Activated T-cell treated with anti-CD3 and anti-CD28 coated beads, Interleukin-2, amount 50 U/mL, for 72 hours (primary cell): ENCODE results near the gene WDR86. TPM values are rescaled to one million over a fixed set of nuclear protein-coding genes. Genes with fewer than 3 reads are reported as not detected.

Experiments
- ATAC-seq, 2 donors: fragments of 150-1000 bp; cut with Tn5 transposase; replicated peaks in 1 of 2; 2 replicates each; pipeline ENCODE4 v1.10.0; 2021; ENCODE audit warnings: moderate library complexity in 2 of 2, mild to moderate bottlenecking in 1 of 2
- DNase-seq, 2 donors: peaks; one replicate each; pipeline ENCODE4 v3.0.0; 2021 to 2022; ENCODE audit warnings: mixed read lengths in 1 of 2
- H3K27ac Mint-ChIP-seq: one replicate; pipeline ENCODE4 v1.8.0; 2022; ENCODE audit warnings: mild to moderate bottlenecking, moderate library complexity, mixed read lengths
- H3K27me3 Mint-ChIP-seq: one replicate; pipeline ENCODE4 v1.8.0; 2022; ENCODE audit warnings: low read depth, mixed read lengths
- H3K36me3 Mint-ChIP-seq, 2 donors: one replicate each; pipeline ENCODE4 v1.8.0; 2022; ENCODE audit warnings: mixed read lengths in 2 of 2, mild to moderate bottlenecking in 1 of 2; ENCODE audit not compliant: insufficient read depth in 2 of 2
- H3K4me1 Mint-ChIP-seq: one replicate; pipeline ENCODE4 v1.8.0; 2022; ENCODE audit warnings: low read depth, mixed read lengths
- H3K4me3 Mint-ChIP-seq, 2 donors: one replicate each; pipeline ENCODE4 v1.8.0; 2022; ENCODE audit warnings: mild to moderate bottlenecking in 2 of 2, mixed read lengths in 2 of 2, moderate library complexity in 2 of 2
- H3K9me3 Mint-ChIP-seq, 2 donors: one replicate each; pipeline ENCODE4 v1.8.0; 2022; ENCODE audit warnings: mixed read lengths in 2 of 2
- total RNA-seq, 2 donors: library from RNA; stranded (reverse); gene quantifications; one replicate each; pipeline ENCODE4 v1.2.3, GENCODE V29; 2022

WDR86 gene
- total RNA-seq, 2 donors from 2014 or later: 0.53 to 1.0 TPM

DNA sequence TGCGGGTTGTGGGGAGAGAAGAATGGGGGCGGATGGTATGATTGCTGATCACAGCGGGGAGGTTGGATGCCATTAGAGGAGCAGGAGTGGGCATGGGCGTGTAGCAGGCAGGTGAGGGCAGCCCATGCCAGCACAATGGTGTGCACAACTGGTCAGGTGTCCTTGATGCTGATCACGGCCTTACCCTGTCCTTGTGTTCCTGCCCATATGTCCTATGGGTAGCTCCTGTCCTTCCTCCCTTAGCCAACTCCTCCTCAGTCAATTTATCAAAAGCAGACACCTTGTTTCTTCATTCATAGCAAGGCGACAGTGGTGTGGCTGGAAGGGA, 30.7 kb downstream of the WDR86 start:
- no peaks in the 10 kb centered on the region for H3K4me1 Mint-ChIP-seq
- peaks cover 18% of the 10 kb centered on the region for H3K27me3 Mint-ChIP-seq
- no peak overlapping the region for H3K27ac Mint-ChIP-seq
- H3K36me3 Mint-ChIP-seq: peaks cover 0 to 1% of the 10 kb centered on the region in 2 donors
- no peaks in the 10 kb centered on the region for H3K9me3 Mint-ChIP-seq
- no peak overlapping the region for H3K4me3 Mint-ChIP-seq
- DNase-seq: no peak
- ATAC-seq: no peak

DNA sequence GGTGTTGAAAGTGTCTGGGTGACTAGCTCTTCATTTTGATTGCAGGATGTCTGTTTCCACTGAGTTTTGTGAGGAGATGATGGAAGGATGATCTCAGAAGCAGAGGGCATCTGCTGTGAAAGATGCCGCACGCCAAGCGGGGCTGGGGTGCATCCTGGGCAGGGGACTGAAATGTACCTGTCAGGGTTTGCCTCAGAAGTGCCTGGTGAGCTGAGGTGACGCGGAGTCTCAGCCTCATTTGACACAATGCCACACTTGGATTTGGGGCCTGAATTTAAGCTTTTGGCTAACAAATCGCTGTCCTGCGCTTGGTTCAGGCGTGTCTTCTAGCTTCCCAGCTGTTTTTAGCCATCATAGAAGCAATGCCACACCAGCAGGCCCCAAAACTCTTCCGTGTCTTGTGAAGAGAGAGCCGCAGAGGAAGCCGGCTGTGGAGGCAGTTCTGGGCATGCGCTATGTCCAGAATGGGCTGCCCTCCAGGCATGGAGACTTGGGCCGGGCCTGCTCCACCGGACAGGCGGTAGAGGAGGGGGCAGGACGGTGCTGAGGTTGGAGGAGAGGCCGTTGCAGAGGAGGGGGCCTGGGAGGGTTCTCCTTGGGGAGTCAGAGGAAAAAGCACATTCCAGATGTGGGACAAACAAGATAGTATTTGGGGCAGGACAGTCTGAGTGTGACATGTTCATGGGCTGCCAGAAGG, 31.2 kb downstream of the WDR86 start:
- H3K4me1 Mint-ChIP-seq: no peaks in the 10 kb centered on the region
- no peak for ATAC-seq
- H3K4me3 Mint-ChIP-seq: no peak overlapping the region
- peaks cover 0 to 1% of the 10 kb centered on the region in 2 donors for H3K36me3 Mint-ChIP-seq
- H3K9me3 Mint-ChIP-seq: no peaks in the 10 kb centered on the region
- no peak overlapping the region for H3K27ac Mint-ChIP-seq
- H3K27me3 Mint-ChIP-seq: peaks cover 13% of the 10 kb centered on the region
- no peak for DNase-seq

DNA sequence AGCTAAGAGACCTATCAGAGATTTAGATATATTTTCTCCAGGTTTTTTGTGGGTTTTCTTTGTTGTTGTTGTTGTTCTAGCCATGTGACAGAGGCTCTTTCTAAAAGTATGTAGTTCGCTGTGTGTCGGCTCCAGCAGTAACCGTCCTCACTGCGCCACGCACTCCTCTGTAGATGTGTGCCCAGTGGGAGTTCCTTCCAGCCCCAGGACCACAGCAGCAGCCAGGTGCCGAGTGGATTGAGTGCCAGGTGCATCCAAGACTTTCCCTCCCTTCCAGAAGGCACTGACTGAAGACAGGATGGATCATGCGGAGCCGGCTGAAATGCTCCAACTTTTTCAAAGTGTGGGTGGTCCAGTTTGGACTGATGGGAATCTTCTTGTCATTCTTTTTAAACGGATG, 31.8 kb downstream of the WDR86 start:
- H3K27ac Mint-ChIP-seq: no peak overlapping the region
- H3K27me3 Mint-ChIP-seq: peaks cover 9% of the 10 kb centered on the region
- no peak overlapping the region for H3K4me3 Mint-ChIP-seq
- no peaks in the 10 kb centered on the region for H3K9me3 Mint-ChIP-seq
- ATAC-seq (no peak), DNase-seq (no peak)
- H3K4me1 Mint-ChIP-seq: no peaks in the 10 kb centered on the region
- H3K36me3 Mint-ChIP-seq: peaks cover 0 to 1% of the 10 kb centered on the region in 2 donors

DNA sequence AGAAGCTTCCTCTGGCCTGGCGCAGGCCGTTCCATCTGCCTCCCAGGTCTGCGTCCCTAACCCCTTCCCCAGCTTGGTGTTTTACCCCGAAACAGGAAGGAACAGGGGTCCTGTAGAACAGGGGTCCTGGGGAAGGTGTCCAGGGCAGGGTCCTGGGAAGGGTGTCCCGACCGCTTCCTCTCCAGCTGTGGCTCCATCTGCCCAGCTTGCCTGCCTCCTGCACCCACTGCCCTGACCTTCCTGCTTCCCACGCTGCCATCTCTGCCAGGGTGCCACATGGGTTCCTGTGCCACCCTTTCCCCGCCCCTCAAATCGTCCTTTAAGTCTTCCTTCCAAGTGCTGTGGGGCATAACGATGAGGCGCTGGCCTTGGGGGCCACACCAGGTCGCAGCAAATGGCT, 32.4 kb downstream of the WDR86 start:
- peaks cover 0 to 1% of the 10 kb centered on the region in 2 donors for H3K36me3 Mint-ChIP-seq
- no peaks in the 10 kb centered on the region for H3K9me3 Mint-ChIP-seq
- ATAC-seq (no peak), DNase-seq (no peak)
- no peak overlapping the region for H3K4me3 Mint-ChIP-seq
- H3K27me3 Mint-ChIP-seq: peaks cover 5% of the 10 kb centered on the region
- no peaks in the 10 kb centered on the region for H3K4me1 Mint-ChIP-seq
- no peak overlapping the region for H3K27ac Mint-ChIP-seq

DNA sequence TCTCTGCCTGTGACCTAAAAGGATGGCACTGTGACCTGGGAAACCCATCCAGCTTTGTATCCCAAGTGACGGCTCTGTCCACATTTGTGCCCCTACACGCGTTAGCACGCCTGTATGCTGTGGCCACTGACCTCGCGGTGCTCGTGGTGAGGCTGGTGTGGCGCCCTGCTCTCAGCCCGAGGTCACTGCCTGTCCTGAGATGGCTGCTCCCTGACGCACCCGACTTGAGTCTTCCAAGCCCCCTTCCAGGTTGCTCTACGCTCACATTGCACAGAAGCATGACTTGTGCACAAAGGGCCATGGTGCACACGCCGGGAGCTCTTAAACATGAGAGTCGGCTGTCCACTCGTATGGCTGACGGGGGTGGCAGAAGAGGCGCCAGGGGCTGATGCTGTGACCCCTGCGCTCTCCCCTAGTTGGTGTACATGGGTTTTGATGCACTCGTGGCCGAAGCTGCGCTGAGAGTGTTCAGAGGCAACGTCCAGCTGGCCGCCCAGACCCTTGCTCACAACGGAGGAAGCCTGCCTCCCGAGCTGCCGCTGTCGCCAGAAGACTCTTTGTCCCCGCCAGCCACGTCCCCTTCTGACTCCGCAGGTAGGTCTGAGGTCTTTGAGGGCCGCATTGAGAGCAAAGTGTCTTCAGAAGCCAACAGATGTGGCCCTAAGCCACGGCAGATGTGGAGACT, 33.5 kb downstream of the WDR86 start:
- no peaks in the 10 kb centered on the region for H3K4me1 Mint-ChIP-seq
- H3K27me3 Mint-ChIP-seq: no peaks in the 10 kb centered on the region
- no peak for ATAC-seq
- no peak for DNase-seq
- H3K4me3 Mint-ChIP-seq: no peak overlapping the region
- H3K27ac Mint-ChIP-seq: no peak overlapping the region
- peaks cover 0 to 1% of the 10 kb centered on the region in 2 donors for H3K36me3 Mint-ChIP-seq
- H3K9me3 Mint-ChIP-seq: no peaks in the 10 kb centered on the region

DNA sequence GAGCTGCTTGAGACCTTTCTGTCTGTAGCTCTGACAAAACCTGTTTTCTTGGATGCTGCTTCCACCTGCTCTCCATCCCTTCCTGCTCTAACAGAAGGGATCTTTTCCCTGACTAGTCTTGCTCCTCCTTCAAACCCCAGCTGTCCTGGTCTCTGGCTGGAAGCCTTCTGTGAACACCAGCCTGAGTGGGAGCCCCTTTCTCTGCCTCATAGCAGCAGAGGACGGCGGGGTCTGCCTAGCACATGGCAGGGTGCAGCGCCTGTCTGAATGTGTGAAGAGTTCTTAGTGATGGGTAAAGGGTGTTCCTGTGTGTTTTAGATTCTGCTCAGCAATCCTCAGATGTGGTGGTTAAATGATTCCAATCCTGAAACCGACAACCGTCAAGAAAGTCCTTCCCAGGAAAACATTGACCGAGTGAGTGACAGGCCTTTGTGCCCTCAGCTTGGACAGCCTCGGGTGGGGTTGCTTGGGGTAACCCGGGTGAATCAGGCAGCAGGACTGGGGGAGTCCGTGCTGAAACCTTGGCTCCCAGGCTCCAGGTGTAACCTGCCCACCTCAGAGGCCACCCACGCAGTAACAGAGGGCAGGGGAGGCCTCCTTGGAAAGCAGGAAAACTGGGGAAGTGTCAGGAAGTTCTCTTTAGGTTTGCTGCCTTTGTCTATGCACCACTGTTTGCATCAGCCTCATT, 34.2 kb downstream of the WDR86 start:
- H3K27me3 Mint-ChIP-seq: no peaks in the 10 kb centered on the region
- peaks cover 0 to 3% of the 10 kb centered on the region in 2 donors for H3K36me3 Mint-ChIP-seq
- ATAC-seq: no peak
- DNase-seq: no peak
- no peak overlapping the region for H3K27ac Mint-ChIP-seq
- H3K4me3 Mint-ChIP-seq: no peak overlapping the region
- H3K4me1 Mint-ChIP-seq: no peaks in the 10 kb centered on the region
- no peaks in the 10 kb centered on the region for H3K9me3 Mint-ChIP-seq

DNA sequence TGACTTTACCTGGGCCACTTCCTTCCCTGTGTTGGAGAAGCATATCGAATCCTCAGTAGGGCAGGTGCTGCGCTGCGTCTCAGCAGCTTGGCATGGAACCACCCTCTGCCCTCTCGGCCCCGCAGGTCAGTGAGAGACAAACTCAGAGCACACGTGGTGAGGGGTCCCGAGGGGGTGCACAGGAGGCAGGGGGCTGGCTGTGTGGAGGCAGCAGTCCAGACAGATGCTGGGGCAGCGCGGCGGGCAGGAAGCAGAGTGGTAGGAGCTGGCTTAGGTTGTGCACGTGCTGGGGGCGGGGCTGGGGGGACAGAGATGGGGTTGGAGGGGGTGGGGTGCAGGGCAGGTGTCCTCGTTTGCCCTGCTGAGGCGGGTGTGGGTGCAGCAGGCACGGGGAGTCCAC, 35.1 kb downstream of the WDR86 start:
- Mint-ChIP-seq H3K36me3 (peaks cover 0 to 4% of the 10 kb centered on the region in 2 donors), H3K9me3 (no peaks in the 10 kb centered on the region), H3K4me3 (no peak overlapping the region), H3K4me1 (no peaks in the 10 kb centered on the region), H3K27me3 (no peaks in the 10 kb centered on the region), H3K27ac (no peak overlapping the region)
- DNase-seq (no peak), ATAC-seq (no peak)

DNA sequence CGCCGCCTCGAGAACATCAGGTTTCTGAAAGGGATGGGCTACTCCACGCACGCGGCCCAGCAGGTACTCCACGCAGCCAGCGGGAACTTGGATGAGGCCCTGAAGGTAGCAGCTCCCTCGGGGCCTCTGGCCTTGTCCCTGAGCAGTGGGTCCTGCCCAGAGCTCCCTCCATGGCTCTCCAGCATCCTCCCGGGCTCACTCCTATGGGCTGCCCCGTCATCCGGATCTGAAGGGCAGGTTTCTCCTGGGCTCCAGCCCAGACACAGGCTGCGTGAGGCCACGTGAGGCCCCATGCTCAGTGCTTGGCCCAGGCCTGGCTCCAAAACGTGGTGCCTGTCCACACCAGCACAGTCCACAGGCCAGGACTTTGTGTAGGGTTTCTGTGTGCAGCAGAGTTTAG, 35.7 kb downstream of the WDR86 start:
- DNase-seq: no peak
- no peaks in the 10 kb centered on the region for H3K9me3 Mint-ChIP-seq
- no peak overlapping the region for H3K27ac Mint-ChIP-seq
- H3K27me3 Mint-ChIP-seq: no peaks in the 10 kb centered on the region
- H3K36me3 Mint-ChIP-seq: peaks cover 0 to 7% of the 10 kb centered on the region in 2 donors
- H3K4me3 Mint-ChIP-seq: no peak overlapping the region
- no peak for ATAC-seq
- H3K4me1 Mint-ChIP-seq: no peaks in the 10 kb centered on the region

DNA sequence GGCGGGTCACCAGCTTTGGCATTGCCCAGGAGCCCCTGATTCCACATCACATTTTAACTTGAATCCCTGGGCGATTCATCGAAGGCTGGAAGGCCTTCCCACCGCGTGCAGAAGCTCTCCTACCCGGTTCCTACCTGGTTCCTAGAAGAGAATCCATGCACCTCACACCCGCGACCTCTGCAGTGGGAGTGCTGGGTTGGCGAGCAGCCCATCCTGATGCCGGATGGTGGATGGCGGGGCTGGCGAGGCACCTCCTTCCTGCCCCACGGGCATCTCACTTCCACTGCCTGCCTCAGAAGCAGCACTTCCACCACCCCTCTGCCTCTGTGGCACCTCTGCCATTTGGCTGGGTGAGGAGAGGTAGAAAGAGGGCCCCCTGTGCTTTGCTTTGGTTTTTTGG, 36.2 kb downstream of the WDR86 start:
- Mint-ChIP-seq H3K27ac (no peak overlapping the region), H3K27me3 (no peaks in the 10 kb centered on the region), H3K36me3 (peaks cover 0 to 7% of the 10 kb centered on the region in 2 donors), H3K4me1 (peaks cover 1% of the 10 kb centered on the region), H3K9me3 (no peaks in the 10 kb centered on the region), H3K4me3 (no peak overlapping the region)
- ATAC-seq (no peak), DNase-seq (no peak)

DNA sequence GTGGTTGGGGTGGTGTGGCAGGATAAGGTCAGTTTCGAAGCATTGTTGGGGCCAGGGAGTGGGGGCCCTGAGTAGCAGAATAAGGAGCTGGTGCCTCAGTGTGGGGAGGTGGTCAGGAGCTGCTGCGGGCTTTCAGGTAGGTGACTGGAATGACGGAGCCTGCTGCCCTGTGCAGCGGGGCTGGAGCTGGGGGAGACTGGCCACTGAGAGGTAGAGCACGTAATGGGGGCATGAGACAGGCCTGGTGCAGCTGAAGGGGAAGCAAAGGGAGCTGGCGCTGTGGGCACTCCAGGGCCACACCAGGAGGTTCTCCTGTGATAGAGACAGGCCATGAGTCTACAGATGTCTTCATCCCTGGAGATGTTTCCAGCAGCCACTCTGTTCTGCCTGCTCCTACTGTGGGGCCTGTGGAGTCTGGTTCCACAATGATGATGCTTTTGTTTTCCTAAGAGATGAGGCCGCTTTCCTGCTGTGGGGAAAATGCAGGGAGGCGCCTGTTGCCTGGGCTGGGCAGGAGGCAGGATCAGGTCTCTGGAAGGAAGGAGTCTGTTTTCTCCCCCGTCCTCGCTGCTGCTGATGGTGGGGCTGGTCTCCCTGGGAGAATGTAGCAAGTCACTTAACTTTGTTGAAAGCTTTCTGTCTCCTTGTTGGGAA, 37.1 kb downstream of the WDR86 start:
- ATAC-seq: no peak
- Mint-ChIP-seq H3K4me1 (peaks cover 10% of the 10 kb centered on the region), H3K27ac (no peak overlapping the region), H3K27me3 (no peaks in the 10 kb centered on the region), H3K4me3 (no peak overlapping the region), H3K9me3 (no peaks in the 10 kb centered on the region), H3K36me3 (peaks cover 0 to 8% of the 10 kb centered on the region in 2 donors)
- DNase-seq: no peak

DNA sequence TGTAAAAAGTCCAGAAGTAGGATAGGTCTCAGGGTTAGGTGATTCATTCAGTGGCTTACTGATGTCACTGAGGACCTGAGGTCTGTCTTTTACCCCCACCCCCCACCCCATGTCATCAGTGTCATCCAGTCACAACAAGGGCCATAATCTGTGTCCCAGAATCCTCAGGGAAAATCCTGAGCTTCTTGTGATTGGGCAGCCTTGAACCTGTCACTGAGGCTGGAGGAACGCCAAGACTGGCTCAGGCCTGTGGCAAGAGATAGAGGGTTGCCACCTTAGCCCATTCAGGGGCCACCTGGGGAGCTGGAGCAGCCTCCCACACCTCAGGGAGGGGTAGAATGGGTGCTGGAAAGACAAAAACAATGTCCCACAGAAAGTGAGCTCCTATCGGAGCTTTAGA, 38.6 kb downstream of the WDR86 start:
- H3K4me1 Mint-ChIP-seq: peaks cover 10% of the 10 kb centered on the region
- peaks cover 0 to 8% of the 10 kb centered on the region in 2 donors for H3K36me3 Mint-ChIP-seq
- no peak for DNase-seq
- H3K27me3 Mint-ChIP-seq: no peaks in the 10 kb centered on the region
- H3K4me3 Mint-ChIP-seq: no peak overlapping the region
- ATAC-seq: no peak
- no peaks in the 10 kb centered on the region for H3K9me3 Mint-ChIP-seq
- H3K27ac Mint-ChIP-seq: no peak overlapping the region

DNA sequence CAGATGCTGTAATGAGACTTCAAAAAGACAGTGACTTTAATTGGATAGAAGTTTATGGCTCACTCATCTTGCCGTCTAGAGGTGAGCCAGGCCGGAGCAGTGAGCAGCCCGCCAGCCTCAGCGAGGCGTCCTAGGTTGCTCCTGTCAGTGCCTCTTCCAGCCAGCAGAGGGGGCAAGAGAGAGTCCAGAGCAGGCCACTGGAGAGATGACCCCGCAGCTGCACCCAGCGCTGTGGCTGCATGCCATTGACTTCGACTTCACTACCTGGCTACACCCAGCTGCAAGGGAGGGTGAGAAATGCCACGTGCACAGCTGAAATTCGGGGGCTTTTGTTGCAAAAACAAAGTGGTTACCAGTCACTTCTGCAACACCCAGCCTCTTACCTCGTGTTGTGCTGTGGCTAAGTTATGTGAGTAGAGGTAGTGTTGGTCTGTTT, 41.7 kb downstream of the WDR86 start:
- no peaks in the 10 kb centered on the region for H3K27me3 Mint-ChIP-seq
- no peak overlapping the region for H3K27ac Mint-ChIP-seq
- H3K9me3 Mint-ChIP-seq: no peaks in the 10 kb centered on the region
- peak; percentile 81 to 84 for DNase-seq
- H3K4me1 Mint-ChIP-seq: peaks cover 10% of the 10 kb centered on the region
- H3K36me3 Mint-ChIP-seq: peaks cover under 1 to 8% of the 10 kb centered on the region in 2 donors
- H3K4me3 Mint-ChIP-seq: no peak overlapping the region
- ATAC-seq: peak; percentile 98

DNA sequence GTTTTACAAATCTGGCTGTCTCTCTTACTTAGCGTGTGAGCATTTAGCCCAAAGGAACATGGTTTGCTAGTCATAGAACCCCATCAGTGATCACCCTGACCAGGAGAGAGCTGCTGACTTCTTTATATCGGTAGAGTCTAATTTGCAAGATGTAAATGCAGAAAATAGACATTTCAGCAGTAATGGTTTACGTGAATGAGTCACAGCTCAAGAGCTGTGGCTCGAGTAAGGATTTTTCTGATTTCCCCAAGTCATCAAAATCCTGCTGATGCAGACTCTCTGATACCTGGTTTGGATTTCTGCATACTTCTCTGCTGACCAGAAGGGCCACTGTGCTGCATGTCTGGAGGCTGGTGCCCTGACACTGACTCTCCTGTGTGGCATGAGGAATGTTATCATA, 42.6 kb downstream of the WDR86 start:
- Mint-ChIP-seq H3K27ac (no peak overlapping the region), H3K36me3 (peaks cover 5 to 11% of the 10 kb centered on the region in 2 donors), H3K4me1 (peaks cover 10% of the 10 kb centered on the region), H3K4me3 (no peak overlapping the region), H3K27me3 (no peaks in the 10 kb centered on the region), H3K9me3 (no peaks in the 10 kb centered on the region)
- ATAC-seq (no peak), DNase-seq (no peak)
